Thoracic aorta (tissue), 2 donors: Measurements from ENCODE around the gene RETREG1. TPM values are rescaled to one million over a fixed set of nuclear protein-coding genes. Genes with fewer than 3 reads are reported as not detected.

Source experiments
- ATAC-seq: fragments of 150-250 bp; one replicate; pipeline ENCODE4 v1.8.0; 2017; ENCODE audit warnings: low read depth; ENCODE audit not compliant: insufficient number of reproducible peaks, low FRiP score
- DNase-seq: peaks from one replicate; pipeline ENCODE4 v3.0.0-alpha.2; 2020; ENCODE audit warnings: low spot score
- H3K27ac ChIP-seq, 2 donors: fragments of 200-600 bp; sonication (generic); 1 replicate in 1 of 2; 2 replicates in 1 of 2; pipeline ENCODE4 v1.5.1; 2016; ENCODE audit warnings: mild to moderate bottlenecking in 2 of 2, moderate library complexity in 2 of 2
- H3K27me3 ChIP-seq: fragments of 200-600 bp; sonication (generic); replicated peaks from 2 replicates; pipeline ENCODE4 v1.6.0; 2016; ENCODE audit warnings: mild to moderate bottlenecking; ENCODE audit not compliant: insufficient read depth
- H3K36me3 ChIP-seq: fragments of 200-600 bp; sonication (generic); one replicate; pipeline ENCODE4 v1.5.1; 2016
- H3K4me1 ChIP-seq, 2 donors: fragments of 200-600 bp; sonication (generic); 1 replicate in 1 of 2; 2 replicates in 1 of 2; pipeline versions ENCODE4 v1.5.1 to v1.6.0; 2016; ENCODE audit warnings: low read depth in 2 of 2, mild to moderate bottlenecking in 1 of 2; ENCODE audit not compliant: control insufficient read depth in 1 of 2
- H3K4me3 ChIP-seq: fragments of 200-600 bp; sonication (generic); 2 replicates; pipeline ENCODE4 v1.5.1; 2016; ENCODE audit warnings: mild to moderate bottlenecking
- H3K9me3 ChIP-seq: fragments of 200-600 bp; sonication (generic); 2 replicates; pipeline ENCODE4 v1.5.1; 2016
- CTCF ChIP-seq: fragments of 200-600 bp; sonication (generic); IDR thresholded peaks from one replicate; pipeline ENCODE4 v1.5.1; 2019; ENCODE audit warnings: antibody characterized with exemption
- total RNA-seq, 2 donors: library from RNA; depleted of rRNA; stranded (reverse); fragments of >200 nt; gene quantifications; one replicate each; pipeline versions ENCODE4 v1.1.0 to v1.2.3, GENCODE V29; 2016

RETREG1 gene
- total RNA-seq, 2 donors from 2014 or later, result 3.8 to 6.5 TPM

GRCh38 chr5:16595881-16596580 lies 20.8 kb downstream of the RETREG1 start:
- no peak overlapping the region for H3K27ac ChIP-seq

GRCh38 chr5:16593628-16594027 lies 23.2 kb downstream of the RETREG1 start:
- no peak overlapping the region for H3K27ac ChIP-seq
- no peak for TF ChIP-seq CTCF
- H3K9me3 ChIP-seq, result no peaks in the 10 kb centered on the region
- H3K4me1 ChIP-seq, result no peaks in the 10 kb centered on the region
- no peak for DNase-seq
- no peaks in the 10 kb centered on the region for H3K36me3 ChIP-seq
- no peaks in the 10 kb centered on the region for H3K27me3 ChIP-seq
- no peak overlapping the region for H3K4me3 ChIP-seq
- ATAC-seq, result no peak

More at GRCh38 chr5:16595881-16596580, 20.8 kb downstream of the RETREG1 start:
- Histone ChIP-seq H3K4me1 (no peaks in the 10 kb centered on the region), H3K36me3 (no peaks in the 10 kb centered on the region), H3K4me3 (no peak overlapping the region), H3K9me3 (no peaks in the 10 kb centered on the region), H3K27me3 (no peaks in the 10 kb centered on the region)
- TF ChIP-seq CTCF, result no peak
- DNase-seq, result no peak
- no peak for ATAC-seq

GRCh38 chr5:16593013-16593412 lies 23.8 kb downstream of the RETREG1 start:
- H3K27ac ChIP-seq, result no peak overlapping the region
- ATAC-seq, result no peak
- DNase-seq, result no peak
- H3K4me3 ChIP-seq, result no peak overlapping the region
- TF ChIP-seq CTCF, result no peak
- H3K4me1 ChIP-seq, result no peaks in the 10 kb centered on the region
- H3K27me3 ChIP-seq, result no peaks in the 10 kb centered on the region
- H3K9me3 ChIP-seq, result no peaks in the 10 kb centered on the region
- no peaks in the 10 kb centered on the region for H3K36me3 ChIP-seq

GRCh38 chr5:16592255-16592654 lies 24.5 kb downstream of the RETREG1 start:
- no peak for DNase-seq
- no peak for ATAC-seq
- H3K27me3 ChIP-seq, result no peaks in the 10 kb centered on the region
- TF ChIP-seq CTCF, result no peak
- H3K27ac ChIP-seq, result no peak overlapping the region
- H3K9me3 ChIP-seq, result no peaks in the 10 kb centered on the region
- no peaks in the 10 kb centered on the region for H3K4me1 ChIP-seq
- no peaks in the 10 kb centered on the region for H3K36me3 ChIP-seq
- H3K4me3 ChIP-seq, result no peak overlapping the region

- no peaks in the 10 kb centered on the region for H3K4me1 ChIP-seq
- ATAC-seq, result no peak
- no peaks in the 10 kb centered on the region for H3K9me3 ChIP-seq
- H3K27me3 ChIP-seq, result no peaks in the 10 kb centered on the region
- H3K36me3 ChIP-seq, result no peaks in the 10 kb centered on the region
- no peak for TF ChIP-seq CTCF
- no peak overlapping the region for H3K27ac ChIP-seq
- no peak for DNase-seq
- H3K4me3 ChIP-seq, result no peak overlapping the region
Measured at GRCh38 chr5:16590685-16591084, 26.1 kb downstream of the RETREG1 start.
